OCI-LY1 (cell line): ENCODE results near the gene RSL1D1.
A peak's percentile ranks its signal among the peaks of the same experiment; 100 is the strongest.

Experiments
- H2AFZ ChIP-seq: fragments of 200-600 bp; sonication (generic), shearing (Covaris generic); 2 replicates; pipeline ENCODE4 v1.6.0; 2014; ENCODE audit warnings: antibody characterized with exemption, mild to moderate bottlenecking, low read length
- H3F3A ChIP-seq: fragments of 200-600 bp; sonication (generic), shearing (Covaris generic); 2 replicates; pipeline ENCODE4 v1.6.0; 2014; ENCODE audit warnings: mild to moderate bottlenecking, antibody characterized with exemption, low read length, moderate library complexity; ENCODE audit not compliant: insufficient read depth
- H3K27ac ChIP-seq: fragments of 200-600 bp; sonication (generic); 2 replicates; pipeline ENCODE4 v1.5.1; 2014; ENCODE audit warnings: low read length, mixed run types, mild to moderate bottlenecking, low read depth; ENCODE audit not compliant: poor library complexity, severe bottlenecking
- H3K27me3 ChIP-seq: fragments of 200-600 bp; sonication (generic); 2 replicates; pipeline ENCODE4 v1.6.0; 2014; ENCODE audit warnings: antibody characterized with exemption, mild to moderate bottlenecking, low read length, moderate library complexity; ENCODE audit not compliant: insufficient read depth
- H3K36me3 ChIP-seq: fragments of 200-600 bp; sonication (generic); 2 replicates; pipeline ENCODE4 v1.6.1; 2014; ENCODE audit warnings: mild to moderate bottlenecking, antibody characterized with exemption, low read length, moderate library complexity, mixed read lengths; ENCODE audit not compliant: insufficient read depth
- H3K4me1 ChIP-seq: fragments of 200-600 bp; sonication (generic); 2 replicates; pipeline ENCODE4 v1.5.1; 2014; ENCODE audit warnings: mild to moderate bottlenecking, low read length, moderate library complexity; ENCODE audit not compliant: insufficient read depth, severe bottlenecking
- H3K4me2 ChIP-seq: fragments of 200-600 bp; sonication (generic), shearing (Covaris generic); 2 replicates; pipeline ENCODE4 v1.6.1; 2014; ENCODE audit warnings: low read length
- H3K4me3 ChIP-seq: fragments of 200-600 bp; sonication (generic); 2 replicates; pipeline ENCODE4 v1.5.1; 2014; ENCODE audit warnings: low read length, low read depth, mild to moderate bottlenecking, mixed read lengths; ENCODE audit not compliant: poor library complexity, severe bottlenecking
- H3K79me2 ChIP-seq: fragments of 200-600 bp; shearing (Covaris generic); 2 replicates; pipeline ENCODE4 v1.6.1; 2016; ENCODE audit warnings: mixed run types, low read length, mixed read lengths; ENCODE audit not compliant: insufficient read depth
- H3K9ac ChIP-seq: fragments of 200-600 bp; sonication (generic), shearing (Covaris generic); 2 replicates; pipeline ENCODE4 v1.6.1; 2014; ENCODE audit warnings: mild to moderate bottlenecking, low read length, mixed read lengths
- H3K9me2 ChIP-seq: fragments of 200-600 bp; sonication (generic), shearing (Covaris generic); 2 replicates; pipeline ENCODE4 v1.6.1; 2014; ENCODE audit warnings: low read depth, mild to moderate bottlenecking, low read length, mixed read lengths
- H3K9me3 ChIP-seq: fragments of 200-600 bp; shearing (Covaris generic); 2 replicates; pipeline ENCODE4 v1.6.1; 2014; ENCODE audit warnings: low read length, mixed read lengths
- H4K20me1 ChIP-seq: fragments of 200-600 bp; sonication (generic), shearing (Covaris generic); 2 replicates; pipeline ENCODE4 v1.6.0; 2016; ENCODE audit warnings: mild to moderate bottlenecking, low read length; ENCODE audit not compliant: insufficient read depth
- EZH2 ChIP-seq: fragments of 200-600 bp; sonication (generic), shearing (Covaris generic); IDR thresholded peaks from 2 replicates; pipeline ENCODE4 v1.8.0; 2017; ENCODE audit warnings: borderline replicate concordance, mixed run types, mild to moderate bottlenecking, antibody characterized with exemption, low read length, moderate library complexity, mixed read lengths
- TF ChIP-seq, protein P1 (sequence below): fragments of 200-600 bp; sonication (generic), shearing (Covaris generic); IDR thresholded peaks from 2 replicates; pipeline ENCODE4 v1.5.1; 2017; ENCODE audit warnings: mild to moderate bottlenecking, antibody characterized with exemption, low read length, moderate library complexity, mixed read lengths

The RSL1D1 gene

DNA sequence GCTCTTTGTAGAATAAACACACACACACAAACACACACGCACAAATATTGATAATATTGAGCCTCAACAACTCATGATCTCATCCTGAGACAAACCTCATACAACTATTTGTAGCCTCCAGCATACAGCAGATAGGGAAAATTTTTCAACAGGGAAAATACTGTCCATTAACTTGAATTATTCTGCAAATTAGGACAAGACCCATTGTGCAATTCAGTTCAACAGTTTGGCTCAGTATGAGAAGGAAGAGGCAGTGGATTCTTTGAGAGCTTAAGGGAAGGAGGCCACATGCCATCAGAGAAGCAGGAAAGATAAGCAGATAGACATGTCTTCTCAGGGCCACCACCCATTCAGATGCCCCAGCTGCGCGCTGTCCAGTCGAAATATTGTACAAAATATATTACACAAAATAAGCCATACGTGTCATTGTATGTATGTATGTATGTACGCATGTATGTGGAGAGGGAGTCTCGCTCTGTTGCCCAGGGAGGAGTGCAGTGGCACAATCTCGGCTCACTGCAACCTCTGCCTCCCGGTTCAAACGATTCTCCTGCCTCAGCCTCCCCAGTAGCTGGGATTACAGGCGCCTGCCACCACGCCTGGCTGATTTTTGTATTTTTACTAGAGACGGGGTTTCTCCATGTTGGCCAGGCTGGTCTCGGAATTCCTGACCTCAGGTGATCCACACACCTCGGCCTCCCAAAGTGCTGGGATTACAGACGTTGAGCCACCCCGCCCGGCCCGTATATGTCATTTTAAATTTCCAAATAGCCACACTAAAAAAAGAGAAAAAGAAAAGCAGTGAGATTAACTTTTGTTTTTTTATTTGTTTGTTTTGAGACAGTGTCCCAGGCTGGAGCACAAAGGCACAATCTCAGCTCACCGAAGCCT, 56.1 kb downstream of the RSL1D1 start:
- H3K36me3 ChIP-seq, result peaks cover 10% of the 10 kb centered on the region; the same call in 1 of the 2 replicates
- H3F3A ChIP-seq, result peaks cover 5% of the 10 kb centered on the region; the same call in 1 of the 2 replicates
- peak overlapping the region; percentile 79 for H3K27ac ChIP-seq
- H3K9me3 ChIP-seq, result no peaks in the 10 kb centered on the region
- peaks cover 57% of the 10 kb centered on the region for H3K79me2 ChIP-seq
- H4K20me1 ChIP-seq, result no peaks in the 10 kb centered on the region
- TF ChIP-seq, protein P1, sequence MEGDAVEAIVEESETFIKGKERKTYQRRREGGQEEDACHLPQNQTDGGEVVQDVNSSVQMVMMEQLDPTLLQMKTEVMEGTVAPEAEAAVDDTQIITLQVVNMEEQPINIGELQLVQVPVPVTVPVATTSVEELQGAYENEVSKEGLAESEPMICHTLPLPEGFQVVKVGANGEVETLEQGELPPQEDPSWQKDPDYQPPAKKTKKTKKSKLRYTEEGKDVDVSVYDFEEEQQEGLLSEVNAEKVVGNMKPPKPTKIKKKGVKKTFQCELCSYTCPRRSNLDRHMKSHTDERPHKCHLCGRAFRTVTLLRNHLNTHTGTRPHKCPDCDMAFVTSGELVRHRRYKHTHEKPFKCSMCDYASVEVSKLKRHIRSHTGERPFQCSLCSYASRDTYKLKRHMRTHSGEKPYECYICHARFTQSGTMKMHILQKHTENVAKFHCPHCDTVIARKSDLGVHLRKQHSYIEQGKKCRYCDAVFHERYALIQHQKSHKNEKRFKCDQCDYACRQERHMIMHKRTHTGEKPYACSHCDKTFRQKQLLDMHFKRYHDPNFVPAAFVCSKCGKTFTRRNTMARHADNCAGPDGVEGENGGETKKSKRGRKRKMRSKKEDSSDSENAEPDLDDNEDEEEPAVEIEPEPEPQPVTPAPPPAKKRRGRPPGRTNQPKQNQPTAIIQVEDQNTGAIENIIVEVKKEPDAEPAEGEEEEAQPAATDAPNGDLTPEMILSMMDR, result no peak
- TF ChIP-seq EZH2, result no peak
- no peaks in the 10 kb centered on the region for H3K9me2 ChIP-seq
- peak overlapping the region; percentile 91 for H3K4me2 ChIP-seq
- peaks cover 80% of the 10 kb centered on the region for H3K4me1 ChIP-seq
- peak overlapping the region; percentile 96 for H3K4me3 ChIP-seq
- no peak overlapping the region for H2AFZ ChIP-seq
- H3K27me3 ChIP-seq, result no peaks in the 10 kb centered on the region
- peak overlapping the region; percentile 99; the same call in 1 of the 2 replicates for H3K9ac ChIP-seq

- Histone ChIP-seq H3K9me2 (no peaks in the 10 kb centered on the region), H4K20me1 (no peaks in the 10 kb centered on the region), H3K27me3 (no peaks in the 10 kb centered on the region), H2AFZ (no peak overlapping the region), H3K36me3 (peaks cover 13% of the 10 kb centered on the region; the same call in 1 of the 2 replicates), H3K27ac (peak overlapping the region; percentile 32), H3F3A (peaks cover 5% of the 10 kb centered on the region; the same call in 1 of the 2 replicates), H3K4me1 (peaks cover 72% of the 10 kb centered on the region), H3K79me2 (peaks cover 63% of the 10 kb centered on the region), H3K9me3 (no peaks in the 10 kb centered on the region), H3K4me3 (no peak overlapping the region), H3K9ac (no peak overlapping the region), H3K4me2 (peak overlapping the region; percentile 91; the same call in 1 of the 2 replicates)
- TF ChIP-seq, protein P1, result no peak
- TF ChIP-seq EZH2, result no peak
Observed at GRCh38 chr16:11794447-11794846, 56.9 kb downstream of the RSL1D1 start.

DNA sequence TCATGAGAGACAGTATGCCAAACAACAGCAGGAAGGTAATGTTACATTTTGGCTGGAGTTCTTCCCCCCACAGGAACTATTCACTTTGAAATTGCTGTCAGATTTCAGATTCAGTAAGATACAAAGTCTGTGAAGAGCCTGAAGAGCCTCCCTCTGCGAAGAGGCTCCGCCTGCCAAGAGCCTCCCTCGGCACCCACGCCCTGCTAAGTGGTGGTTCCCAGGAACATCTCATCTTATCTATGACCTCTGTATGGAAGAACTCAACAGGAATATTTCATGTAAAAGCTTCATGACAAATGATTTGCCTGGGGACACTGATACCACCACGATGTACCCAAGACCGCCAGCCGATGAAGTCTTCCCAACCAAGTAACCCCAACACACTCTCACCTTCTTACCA, 57.5 kb downstream of the RSL1D1 start:
- peak overlapping the region; percentile 18; the same call in 1 of the 2 replicates for H3K4me2 ChIP-seq
- no peaks in the 10 kb centered on the region for H4K20me1 ChIP-seq

More for the DNA sequence above, 57.5 kb downstream of the RSL1D1 start:
- Histone ChIP-seq H3K36me3 (peaks cover 13% of the 10 kb centered on the region; the same call in 1 of the 2 replicates), H2AFZ (no peak overlapping the region), H3K4me1 (peaks cover 66% of the 10 kb centered on the region), H3K27ac (peak overlapping the region; percentile 17), H3F3A (peaks cover 5% of the 10 kb centered on the region; the same call in 1 of the 2 replicates), H3K79me2 (peaks cover 63% of the 10 kb centered on the region), H3K9ac (no peak overlapping the region), H3K9me2 (no peaks in the 10 kb centered on the region), H3K27me3 (no peaks in the 10 kb centered on the region), H3K4me3 (no peak overlapping the region), H3K9me3 (no peaks in the 10 kb centered on the region)
- no peak for TF ChIP-seq EZH2
- TF ChIP-seq, protein P1, result no peak
